NB4 (cell line): Measurements from ENCODE around the gene PCSK4.

ENCODE experiments used
- DNase-seq: peaks from one replicate; pipeline ENCODE4 v3.0.0; 2010; ENCODE audit warnings: low read depth
- H3K4me3 ChIP-seq: one replicate; pipeline ENCODE4 v1.5.1; 2011; ENCODE audit warnings: mild to moderate bottlenecking, low read depth, low read length, moderate library complexity
- CTCF ChIP-seq: IDR thresholded peaks from one replicate; pipeline ENCODE4 v1.5.1; 2012; ENCODE audit warnings: low read depth, low read length
- MAX ChIP-seq: IDR thresholded peaks from 2 replicates; pipeline ENCODE4 v1.6.1; 2011; ENCODE audit warnings: low read depth, low read length
- MYC ChIP-seq: IDR thresholded peaks from 2 replicates; pipeline ENCODE4 v1.6.1; 2011; ENCODE audit warnings: low read depth, low read length
- POLR2A ChIP-seq: IDR thresholded peaks from 2 replicates; pipeline ENCODE4 v1.6.1; 2011; ENCODE audit warnings: mild to moderate bottlenecking; ENCODE audit not compliant: insufficient read length; ENCODE audit errors: extremely low read depth

PCSK4 gene

GRCh38 chr19:1447944-1448343 lies 42.2 kb downstream of the PCSK4 start:
- no peak for TF ChIP-seq CTCF
- TF ChIP-seq MYC = no peak
- no peak for TF ChIP-seq MAX
- no peak for TF ChIP-seq POLR2A
- no peak for DNase-seq
- no peak overlapping the region for H3K4me3 ChIP-seq

- no peak overlapping the region for H3K4me3 ChIP-seq
- DNase-seq = no peak
- TF ChIP-seq CTCF (no peak), MYC (no peak), POLR2A (no peak), MAX (no peak)
Observed at GRCh38 chr19:1447504-1447903, 42.6 kb downstream of the PCSK4 start.

GRCh38 chr19:1446713-1447481 lies 43.3 kb downstream of the PCSK4 start:
- H3K4me3 ChIP-seq = no peak overlapping the region
- TF ChIP-seq MYC (no peak), MAX (no peak), POLR2A (no peak), CTCF (no peak)
- peak; percentile 55 for DNase-seq

- DNase-seq = no peak
- TF ChIP-seq CTCF (no peak), MYC (no peak), MAX (no peak)
- no peak overlapping the region for H3K4me3 ChIP-seq
Observed at GRCh38 chr19:1445932-1446712, 44.0 kb downstream of the PCSK4 start.

GRCh38 chr19:1445185-1445931 lies 44.8 kb downstream of the PCSK4 start:
- TF ChIP-seq CTCF = peak; percentile 44
- TF ChIP-seq MAX = no peak
- peak; percentile 65 for DNase-seq
- no peak overlapping the region for H3K4me3 ChIP-seq
